Cardiac muscle cell (in vitro differentiated cells and primary cell): ENCODE data around the gene MPP4. TPM values are rescaled to one million over a fixed set of nuclear protein-coding genes. Genes with fewer than 3 reads are reported as not detected.

ENCODE experiments used
- DNase-seq, 2 donors: peaks; one replicate each; pipeline versions ENCODE4 v3.0.0 to v3.0.0-alpha.2; 2010 to 2017; ENCODE audit warnings: low read depth in 1 of 2, low spot score in 1 of 2
- H3K27ac ChIP-seq: fragments of 200-600 bp; sonication (generic); 2 replicates; pipeline ENCODE4 v1.5.1; 2016
- H3K27me3 ChIP-seq: fragments of 200-600 bp; sonication (generic); 2 replicates; pipeline ENCODE4 v1.6.0; 2016; ENCODE audit warnings: control low read depth
- H3K36me3 ChIP-seq: fragments of 200-600 bp; sonication (generic); 2 replicates; pipeline ENCODE4 v1.5.1; 2016; ENCODE audit warnings: control low read depth
- H3K4me1 ChIP-seq: fragments of 200-600 bp; sonication (generic); 2 replicates; pipeline ENCODE4 v1.8.1; 2017; ENCODE audit warnings: low read depth, mild to moderate bottlenecking, mixed run types
- H3K4me3 ChIP-seq: fragments of 200-600 bp; sonication (generic); 2 replicates; pipeline ENCODE4 v1.5.1; 2016; ENCODE audit warnings: mild to moderate bottlenecking
- H3K9me3 ChIP-seq: fragments of 200-600 bp; sonication (generic); 2 replicates; pipeline ENCODE4 v1.5.1; 2017; ENCODE audit warnings: low read depth, mild to moderate bottlenecking, control low read depth
- CTCF ChIP-seq: IDR thresholded peaks from 2 replicates; pipeline ENCODE4 v1.5.1; 2012; ENCODE audit warnings: low read depth, mild to moderate bottlenecking, low read length
- polyA plus RNA-seq: library from polyadenylated mRNA; unstranded; fragments of >200 nt; fragmentation: Nextera tagmentation; extraction: Ambion mirVana; gene quantifications from 2 replicates; pipeline ENCODE4 v1.2.1, GENCODE V29; 2016
- total RNA-seq: library from RNA; depleted of rRNA; stranded (reverse); fragments of >200 nt; gene quantifications from 2 replicates; pipeline ENCODE4 v1.2.3, GENCODE V29; 2016

MPP4 gene
- total and polyA plus RNA-seq, 2 experiments from 2014 or later: 0.15 to 0.27 TPM

DNA sequence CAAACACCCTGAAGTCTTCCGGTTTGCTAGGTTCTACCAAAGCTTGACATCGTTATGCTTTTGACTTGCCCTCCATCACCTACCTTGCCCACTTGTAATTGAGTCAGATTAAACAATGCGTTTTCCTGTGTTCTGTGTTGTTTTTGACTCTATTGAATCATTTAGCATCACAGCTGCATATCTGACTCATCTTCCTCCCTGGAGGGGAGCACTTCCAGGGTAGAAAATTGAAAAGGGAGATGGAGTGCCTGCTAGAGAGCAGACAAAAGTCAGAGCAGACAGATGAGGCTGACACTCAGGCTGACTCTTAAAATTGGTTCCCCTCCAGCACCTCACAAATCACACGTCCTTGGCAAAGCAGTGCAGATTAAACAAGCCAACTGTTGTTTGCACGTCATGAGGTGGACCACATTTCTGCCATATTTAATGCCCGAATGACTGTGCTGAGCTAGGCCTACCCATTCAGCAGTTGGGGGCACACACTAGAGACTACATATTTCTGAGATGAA lies 2.2 kb downstream of the MPP4 start:
- H3K27ac ChIP-seq: no peak overlapping the region
- no peaks in the 10 kb centered on the region for H3K9me3 ChIP-seq
- peaks cover 11% of the 10 kb centered on the region for H3K36me3 ChIP-seq
- no peaks in the 10 kb centered on the region for H3K27me3 ChIP-seq
- TF ChIP-seq CTCF: no peak
- no peak overlapping the region for H3K4me3 ChIP-seq
- no peaks in the 10 kb centered on the region for H3K4me1 ChIP-seq
- DNase-seq: peak in 1 of 2 donors; percentile 61

DNA sequence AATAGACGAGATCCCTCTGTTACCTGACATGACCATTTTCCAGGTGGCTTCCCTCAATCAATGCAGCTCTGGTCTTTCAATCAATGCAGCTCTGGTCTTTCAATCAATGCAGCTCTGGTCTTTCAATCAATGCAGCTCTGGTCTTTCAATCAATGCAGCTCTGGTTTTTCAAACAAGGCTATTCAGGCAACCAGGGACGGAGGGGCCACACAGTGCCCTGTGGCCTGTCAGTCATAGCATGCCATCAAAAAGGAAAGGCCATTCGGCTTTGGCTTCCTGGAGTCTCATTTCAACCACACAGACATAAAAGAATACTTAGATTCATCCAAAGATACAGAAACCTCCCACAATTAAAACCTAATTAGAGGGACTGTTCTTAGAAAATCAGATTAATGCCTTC lies 13.3 kb downstream of the MPP4 start:
- no peak for DNase-seq
- no peaks in the 10 kb centered on the region for H3K4me1 ChIP-seq
- no peaks in the 10 kb centered on the region for H3K27me3 ChIP-seq
- no peaks in the 10 kb centered on the region for H3K9me3 ChIP-seq
- H3K36me3 ChIP-seq: no peaks in the 10 kb centered on the region
- no peak overlapping the region for H3K4me3 ChIP-seq
- TF ChIP-seq CTCF: no peak
- H3K27ac ChIP-seq: no peak overlapping the region

GRCh38 chr2:201680743-201681142 lies 17.7 kb downstream of the MPP4 start:
- Histone ChIP-seq H3K4me3 (no peak overlapping the region), H3K36me3 (no peaks in the 10 kb centered on the region), H3K27ac (no peak overlapping the region), H3K4me1 (no peaks in the 10 kb centered on the region), H3K27me3 (no peaks in the 10 kb centered on the region), H3K9me3 (no peaks in the 10 kb centered on the region)
- peak; percentile 48 for TF ChIP-seq CTCF
- DNase-seq: peak; percentile 2 to 12

DNA sequence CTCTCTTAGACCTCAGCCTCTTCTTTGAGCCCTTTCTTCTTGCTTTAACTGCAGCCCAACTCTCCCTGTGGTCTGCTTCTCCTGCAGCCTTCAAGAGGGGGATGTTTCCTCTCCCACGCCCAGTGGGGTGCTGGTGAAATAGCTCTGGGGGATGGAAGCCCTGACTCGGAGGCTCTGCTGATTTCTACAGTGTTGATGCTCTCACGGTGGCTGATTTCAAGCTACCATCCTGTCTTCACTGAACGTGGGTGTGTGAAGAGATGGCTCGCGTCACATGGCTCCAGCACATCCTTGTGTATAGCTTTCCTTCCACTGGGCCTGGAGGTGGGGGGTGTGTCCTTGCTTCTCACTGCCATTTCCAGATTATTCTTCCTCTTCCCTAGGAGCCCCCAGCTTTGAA lies 20.0 kb downstream of the MPP4 start:
- Histone ChIP-seq H3K36me3 (no peaks in the 10 kb centered on the region), H3K4me1 (no peaks in the 10 kb centered on the region), H3K9me3 (no peaks in the 10 kb centered on the region), H3K27ac (no peak overlapping the region), H3K4me3 (no peak overlapping the region), H3K27me3 (no peaks in the 10 kb centered on the region)
- DNase-seq: no peak
- no peak for TF ChIP-seq CTCF

- TF ChIP-seq CTCF: no peak
- Histone ChIP-seq H3K36me3 (no peaks in the 10 kb centered on the region), H3K4me3 (no peak overlapping the region), H3K4me1 (no peaks in the 10 kb centered on the region), H3K27me3 (no peaks in the 10 kb centered on the region), H3K9me3 (no peaks in the 10 kb centered on the region), H3K27ac (no peak overlapping the region)
- no peak for DNase-seq
These were observed 23.0 kb downstream of the MPP4 start for GRCh38 chr2:201675454-201675853.

- Histone ChIP-seq H3K27ac (no peak overlapping the region), H3K4me1 (no peaks in the 10 kb centered on the region), H3K27me3 (no peaks in the 10 kb centered on the region), H3K36me3 (no peaks in the 10 kb centered on the region), H3K9me3 (no peaks in the 10 kb centered on the region), H3K4me3 (no peak overlapping the region)
- no peak for DNase-seq
- no peak for TF ChIP-seq CTCF
These were observed 23.6 kb downstream of the MPP4 start for GRCh38 chr2:201674794-201675193.
